Measurements from ENCODE around the gene SDHAF3. TPM values are rescaled to one million over a fixed set of nuclear protein-coding genes. Genes with fewer than 3 reads are reported as not detected.
"Not testable (repeated sequence)": the region's sequence is repeated elsewhere in the genome, so short reads cannot be mapped to it uniquely, and the experiment has no call there.

SDHAF3 gene
- total RNA-seq, 1 donor = 5.9 TPM

DNA sequence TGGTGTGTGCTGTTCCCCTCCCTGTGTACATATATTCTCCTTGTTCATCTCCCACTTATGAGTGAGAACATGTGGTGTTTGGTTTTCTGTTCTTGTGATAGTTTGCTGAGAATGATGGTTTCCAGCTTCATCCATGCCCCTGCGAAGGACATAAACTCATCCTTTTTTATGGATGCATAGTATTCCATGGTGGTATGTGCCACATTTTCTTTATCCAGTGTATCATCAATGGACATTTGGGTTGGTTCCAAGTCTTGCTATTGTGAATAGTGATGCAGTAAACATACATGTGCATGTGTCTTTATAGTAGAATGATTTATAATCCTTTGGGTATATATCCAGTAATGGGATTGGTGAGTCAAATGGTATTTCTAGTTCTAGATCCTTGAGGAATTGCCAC is 44.1 kb downstream of the SDHAF3 start:
- H3K27me3 ChIP-seq (ENCODE audit: insufficient read depth, low read length); H3K4me1 ChIP-seq (ENCODE audit: insufficient read depth, low read length); H3K4me3 ChIP-seq (ENCODE audit: low read length); H3K9me3 ChIP-seq (ENCODE audit: low read depth, low read length): not testable (repeated sequence)

DNA sequence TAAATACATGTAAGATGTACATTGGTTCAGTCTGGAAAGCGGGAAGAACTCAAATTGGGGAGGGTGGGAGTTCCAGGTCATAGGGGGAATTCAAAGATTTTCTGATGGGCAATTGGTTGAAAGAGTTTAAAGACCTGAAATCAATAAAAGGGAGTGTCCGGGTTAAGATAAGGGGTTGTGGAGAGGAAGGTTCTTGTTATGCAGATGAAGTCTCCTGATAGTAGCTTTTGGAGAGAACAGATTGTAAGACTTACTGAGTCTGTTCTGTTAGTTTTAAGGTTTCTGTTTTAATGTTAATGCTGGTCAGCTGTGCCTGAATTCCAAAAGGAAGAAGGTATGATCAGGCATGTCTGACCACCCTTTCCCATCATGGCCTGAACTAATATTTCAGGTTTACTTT is 48.8 kb downstream of the SDHAF3 start:
- H3K27me3 ChIP-seq (ENCODE audit: insufficient read depth, low read length) = no peaks in the 10 kb centered on the region
- no peaks in the 10 kb centered on the region for H3K4me1 ChIP-seq (ENCODE audit: insufficient read depth, low read length)
- H3K4me3 ChIP-seq (ENCODE audit: low read length) = no peak overlapping the region
- H3K9me3 ChIP-seq (ENCODE audit: low read depth, low read length) = no peaks in the 10 kb centered on the region

DNA sequence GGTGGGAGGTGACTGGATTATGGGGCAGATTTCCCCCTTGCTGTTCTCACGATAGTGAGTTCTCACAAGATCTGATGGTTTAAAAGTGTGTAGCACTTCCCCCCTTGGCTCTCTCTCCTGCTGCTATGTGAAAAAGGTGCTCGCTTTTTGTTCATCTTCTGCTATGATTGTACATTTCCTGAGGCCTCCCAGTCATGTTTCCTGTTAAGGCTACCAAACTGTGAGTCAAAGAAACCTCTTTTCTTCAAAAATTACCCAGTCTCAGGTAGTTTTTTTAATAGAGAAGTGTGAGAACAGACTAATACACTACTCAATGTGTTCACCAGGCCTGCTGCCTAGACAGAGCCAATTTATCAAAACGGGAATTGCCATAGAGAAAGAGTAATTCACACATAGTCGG is 49.7 kb downstream of the SDHAF3 start:
- H3K9me3 ChIP-seq (ENCODE audit: low read depth, low read length) = no peaks in the 10 kb centered on the region
- H3K4me3 ChIP-seq (ENCODE audit: low read length) = no peak overlapping the region
- H3K27me3 ChIP-seq (ENCODE audit: insufficient read depth, low read length) = no peaks in the 10 kb centered on the region

DNA sequence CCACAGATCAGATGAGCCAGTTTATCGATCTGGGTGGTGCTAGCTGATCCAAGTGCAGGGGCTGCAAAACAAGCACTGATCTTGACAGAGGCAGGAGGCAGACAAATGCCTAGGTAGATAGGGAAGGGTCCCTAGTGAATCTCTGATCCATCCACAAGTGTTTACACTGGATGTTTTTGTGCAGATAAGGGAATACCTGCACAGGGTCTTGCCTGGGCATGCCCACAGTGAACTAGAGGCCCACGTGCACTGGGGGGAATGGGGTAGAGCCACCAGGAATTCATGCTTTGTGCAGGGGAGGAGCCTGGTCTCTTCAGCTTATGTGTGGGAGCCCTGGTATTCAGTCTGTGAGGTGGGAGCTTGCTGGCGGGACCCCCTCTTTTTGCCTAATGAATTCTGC is 50.3 kb downstream of the SDHAF3 start:
- Histone ChIP-seq H3K4me1 (ENCODE audit: insufficient read depth, low read length) (no peaks in the 10 kb centered on the region), H3K9me3 (ENCODE audit: low read depth, low read length) (no peaks in the 10 kb centered on the region), H3K27me3 (ENCODE audit: insufficient read depth, low read length) (no peaks in the 10 kb centered on the region), H3K4me3 (ENCODE audit: low read length) (no peak overlapping the region)

More for the DNA sequence above, 49.7 kb downstream of the SDHAF3 start:
- H3K4me1 ChIP-seq (ENCODE audit: insufficient read depth, low read length) = no peaks in the 10 kb centered on the region

DNA sequence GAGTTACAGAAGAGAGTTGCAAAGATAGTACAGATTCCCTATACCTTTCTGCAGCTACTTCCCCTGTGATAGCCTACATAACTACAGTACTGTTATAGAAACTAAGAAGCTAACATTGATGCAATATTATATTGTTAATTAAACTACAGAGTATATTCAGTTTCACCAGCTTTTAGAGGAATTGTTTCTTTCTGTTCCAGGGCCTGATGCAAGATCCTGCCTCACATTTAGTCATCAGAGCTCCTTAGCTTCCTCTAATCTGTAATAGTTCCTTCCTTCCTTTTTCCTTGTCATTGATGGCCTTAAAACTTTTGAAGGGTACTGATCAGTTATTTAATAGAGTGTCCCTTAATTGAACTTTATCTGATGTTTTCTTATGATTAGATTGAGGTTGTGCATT is 56.8 kb downstream of the SDHAF3 start:
- no peaks in the 10 kb centered on the region for H3K27me3 ChIP-seq (ENCODE audit: insufficient read depth, low read length)

DNA sequence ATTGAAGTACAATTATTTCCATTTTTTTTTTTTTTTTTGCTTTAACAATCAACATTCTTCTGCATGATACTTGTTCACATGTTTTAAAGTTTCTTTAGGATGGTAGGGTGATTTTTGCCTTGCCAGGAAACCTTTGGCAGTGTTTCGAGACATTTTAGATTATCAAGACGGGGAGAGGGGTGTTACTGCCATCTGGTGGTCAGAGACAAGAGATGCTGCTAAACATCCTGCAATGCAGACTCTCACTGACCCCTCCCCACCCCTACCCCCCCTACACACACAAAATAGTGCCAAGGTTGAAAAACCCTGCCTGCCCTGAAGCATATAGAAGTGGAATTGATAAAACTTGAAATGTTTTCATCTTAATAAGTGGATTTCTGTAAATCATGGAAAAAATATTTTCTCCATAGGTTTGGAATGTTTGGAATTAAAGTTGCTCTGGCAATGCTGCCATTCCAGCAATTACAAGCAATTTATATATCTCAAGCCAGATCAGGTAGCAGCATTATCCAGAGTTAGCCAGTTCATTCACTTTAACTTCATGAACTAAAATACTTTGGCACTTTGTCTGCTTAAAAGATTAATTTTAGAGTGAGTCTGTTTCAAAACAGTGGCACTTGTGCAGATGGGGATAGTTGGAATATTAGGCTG is 62.1 kb downstream of the SDHAF3 start:
- Histone ChIP-seq H3K4me3 (ENCODE audit: low read length) (no peak overlapping the region), H3K9me3 (ENCODE audit: low read depth, low read length) (no peaks in the 10 kb centered on the region), H3K4me1 (ENCODE audit: insufficient read depth, low read length) (peaks cover 1% of the 10 kb centered on the region), H3K27me3 (ENCODE audit: insufficient read depth, low read length) (no peaks in the 10 kb centered on the region)

More for the DNA sequence above, 56.8 kb downstream of the SDHAF3 start:
- Histone ChIP-seq H3K4me3 (ENCODE audit: low read length) (no peak overlapping the region), H3K4me1 (ENCODE audit: insufficient read depth, low read length) (peaks cover 12% of the 10 kb centered on the region), H3K9me3 (ENCODE audit: low read depth, low read length) (no peaks in the 10 kb centered on the region)

DNA sequence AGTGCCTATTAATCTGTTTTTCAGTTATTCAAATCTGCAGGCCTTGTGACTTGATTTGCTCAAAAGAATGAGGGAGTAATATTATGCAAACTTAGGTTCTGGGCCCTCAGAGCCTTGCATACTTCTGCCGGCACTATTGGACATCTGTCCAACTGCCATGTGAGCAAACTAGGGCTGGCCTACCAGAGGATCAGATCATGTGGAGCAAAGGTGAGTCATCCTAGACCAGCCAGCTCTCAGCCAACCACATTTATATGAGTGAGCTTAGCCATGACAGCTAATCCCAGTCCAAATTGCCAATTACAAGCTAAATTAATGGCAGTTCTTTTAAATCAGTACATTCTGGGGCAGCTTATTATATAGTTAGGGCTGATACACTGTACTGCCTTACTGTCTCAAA is 69.6 kb downstream of the SDHAF3 start:
- Histone ChIP-seq H3K9me3 (ENCODE audit: low read depth, low read length) (no peaks in the 10 kb centered on the region), H3K4me1 (ENCODE audit: insufficient read depth, low read length) (peaks cover 4% of the 10 kb centered on the region), H3K4me3 (ENCODE audit: low read length) (no peak overlapping the region), H3K27me3 (ENCODE audit: insufficient read depth, low read length) (peaks cover 6% of the 10 kb centered on the region)

DNA sequence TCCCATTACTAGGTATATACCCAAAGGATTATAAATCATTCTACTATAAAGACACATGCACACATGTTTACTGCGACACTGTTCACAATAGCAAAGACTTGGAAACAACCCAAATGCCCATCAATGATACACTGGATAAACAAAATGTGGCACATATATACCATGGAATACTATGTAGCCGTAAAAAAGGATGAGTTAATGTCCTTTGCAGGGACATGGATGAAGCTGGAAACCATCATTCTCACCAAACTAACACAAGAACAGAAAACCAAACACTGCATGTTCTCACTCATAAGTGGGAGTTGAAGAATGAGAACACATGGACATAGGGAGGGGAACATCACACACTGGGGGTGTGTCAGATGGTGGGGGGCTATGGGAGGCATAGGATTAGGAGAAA is 78.7 kb downstream of the SDHAF3 start:
- not testable (repeated sequence) for H3K4me3 ChIP-seq (ENCODE audit: low read length); H3K9me3 ChIP-seq (ENCODE audit: low read depth, low read length); H3K27me3 ChIP-seq (ENCODE audit: insufficient read depth, low read length); H3K4me1 ChIP-seq (ENCODE audit: insufficient read depth, low read length)

DNA sequence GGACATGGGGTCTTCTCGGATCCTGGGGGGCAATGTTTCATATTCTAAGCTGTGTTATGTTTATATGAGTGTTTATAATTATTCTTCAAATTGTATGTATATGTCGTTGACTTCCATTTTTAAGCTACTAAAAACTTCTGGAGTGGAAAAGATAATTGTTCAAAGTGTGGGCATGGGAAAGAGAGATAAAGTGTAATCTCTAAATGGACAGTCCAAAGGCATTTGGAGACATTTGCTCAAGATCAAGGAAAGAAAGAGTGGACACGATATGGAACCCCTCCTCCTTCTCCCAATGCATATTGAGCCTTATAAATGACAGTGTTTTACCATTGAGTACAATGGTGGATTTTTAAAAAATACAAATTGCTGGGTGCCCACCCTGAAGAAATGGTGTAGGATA is 81.1 kb downstream of the SDHAF3 start:
- H3K4me1 ChIP-seq (ENCODE audit: insufficient read depth, low read length) = no peaks in the 10 kb centered on the region

DNA sequence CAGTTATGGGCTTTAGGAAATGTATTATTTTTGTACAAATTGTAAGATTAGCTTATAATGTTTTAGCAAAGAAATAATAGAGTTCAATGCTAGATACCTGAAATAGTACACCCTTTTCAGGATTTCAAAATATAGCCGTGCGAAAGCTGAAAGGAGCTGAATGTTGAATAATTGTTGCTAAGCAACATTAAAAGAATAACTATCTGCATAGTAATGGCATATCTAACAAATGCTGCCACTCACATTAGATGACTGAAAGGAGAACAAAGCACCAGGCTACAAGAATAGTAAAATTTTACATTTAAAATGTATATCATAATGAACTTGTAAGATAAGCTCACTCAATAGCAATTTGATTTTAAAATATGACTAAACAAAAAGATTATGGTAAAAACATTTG is 82.5 kb downstream of the SDHAF3 start:
- Histone ChIP-seq H3K4me3 (ENCODE audit: low read length) (no peak overlapping the region), H3K4me1 (ENCODE audit: insufficient read depth, low read length) (no peaks in the 10 kb centered on the region), H3K9me3 (ENCODE audit: low read depth, low read length) (peaks cover 8% of the 10 kb centered on the region), H3K27me3 (ENCODE audit: insufficient read depth, low read length) (no peaks in the 10 kb centered on the region)

More for the DNA sequence above, 81.1 kb downstream of the SDHAF3 start:
- peaks cover 8% of the 10 kb centered on the region for H3K9me3 ChIP-seq (ENCODE audit: low read depth, low read length)
- no peaks in the 10 kb centered on the region for H3K27me3 ChIP-seq (ENCODE audit: insufficient read depth, low read length)
- H3K4me3 ChIP-seq (ENCODE audit: low read length) = no peak overlapping the region

DNA sequence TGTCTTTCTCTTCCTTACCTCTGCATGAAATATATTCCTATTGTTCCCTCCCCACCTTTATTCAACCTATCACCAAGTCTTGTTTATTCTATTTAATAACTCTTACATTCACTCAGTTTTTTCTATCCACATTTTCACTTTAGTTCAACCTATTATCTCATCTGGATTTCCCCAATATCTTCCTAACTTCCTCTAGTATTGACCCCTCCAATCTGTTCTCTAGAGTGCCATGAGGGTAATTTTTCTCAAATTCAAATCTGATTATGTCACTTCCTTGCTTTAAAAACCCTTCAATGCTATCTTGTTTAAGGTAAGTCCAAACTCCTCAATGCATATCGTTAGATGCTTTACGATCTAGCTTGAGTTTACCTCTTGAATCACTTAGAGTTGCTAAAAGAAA is 86.5 kb downstream of the SDHAF3 start:
- no peaks in the 10 kb centered on the region for H3K9me3 ChIP-seq (ENCODE audit: low read depth, low read length)
- no peak overlapping the region for H3K4me3 ChIP-seq (ENCODE audit: low read length)
- H3K4me1 ChIP-seq (ENCODE audit: insufficient read depth, low read length) = no peaks in the 10 kb centered on the region
- H3K27me3 ChIP-seq (ENCODE audit: insufficient read depth, low read length) = no peaks in the 10 kb centered on the region

DNA sequence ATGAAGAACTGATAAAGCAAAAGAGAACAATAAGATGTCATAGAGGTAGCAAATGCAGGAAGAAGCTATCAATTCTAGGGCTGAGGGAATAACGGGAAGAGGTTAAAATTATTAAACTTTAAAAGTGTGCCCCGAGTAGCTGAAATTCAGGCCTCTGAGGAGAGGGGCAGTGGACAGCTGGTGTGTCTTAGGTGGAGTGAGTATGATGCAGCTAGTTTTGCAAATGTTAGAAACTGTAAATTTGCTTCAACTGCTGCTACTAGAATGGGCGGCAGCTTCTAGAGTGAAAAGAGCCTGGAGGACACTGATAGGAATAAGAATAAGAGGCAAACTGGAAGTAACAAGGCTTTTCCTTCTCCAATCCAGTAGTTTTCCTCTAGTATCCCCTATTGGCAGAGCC is 87.3 kb downstream of the SDHAF3 start:
- H3K4me1 ChIP-seq (ENCODE audit: insufficient read depth, low read length) = no peaks in the 10 kb centered on the region
- H3K9me3 ChIP-seq (ENCODE audit: low read depth, low read length) = no peaks in the 10 kb centered on the region
- no peaks in the 10 kb centered on the region for H3K27me3 ChIP-seq (ENCODE audit: insufficient read depth, low read length)
- no peak overlapping the region for H3K4me3 ChIP-seq (ENCODE audit: low read length)

DNA sequence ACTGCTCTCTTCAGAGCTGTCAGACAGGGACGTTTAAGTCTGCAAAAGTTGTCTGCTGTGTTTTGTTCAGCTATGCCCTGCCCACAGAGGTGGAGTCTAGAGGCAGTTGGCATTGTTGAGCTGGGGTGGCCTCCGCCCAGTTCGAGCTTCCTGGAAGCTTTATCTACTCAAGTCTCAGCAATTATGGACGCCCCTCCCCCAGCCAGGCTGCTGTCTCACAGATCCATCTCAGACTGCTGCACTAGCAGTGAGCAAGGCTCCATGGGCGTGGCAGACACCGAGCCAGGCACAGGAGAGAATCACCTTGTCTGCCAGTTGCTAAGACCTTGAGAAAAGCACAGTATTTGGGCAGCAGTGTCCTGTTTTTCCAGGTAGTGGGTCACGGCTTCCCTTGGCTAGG is 98.1 kb downstream of the SDHAF3 start:
- Histone ChIP-seq H3K9me3 (ENCODE audit: low read depth, low read length) (no peaks in the 10 kb centered on the region), H3K4me1 (ENCODE audit: insufficient read depth, low read length) (no peaks in the 10 kb centered on the region), H3K4me3 (ENCODE audit: low read length) (no peak overlapping the region)

DNA sequence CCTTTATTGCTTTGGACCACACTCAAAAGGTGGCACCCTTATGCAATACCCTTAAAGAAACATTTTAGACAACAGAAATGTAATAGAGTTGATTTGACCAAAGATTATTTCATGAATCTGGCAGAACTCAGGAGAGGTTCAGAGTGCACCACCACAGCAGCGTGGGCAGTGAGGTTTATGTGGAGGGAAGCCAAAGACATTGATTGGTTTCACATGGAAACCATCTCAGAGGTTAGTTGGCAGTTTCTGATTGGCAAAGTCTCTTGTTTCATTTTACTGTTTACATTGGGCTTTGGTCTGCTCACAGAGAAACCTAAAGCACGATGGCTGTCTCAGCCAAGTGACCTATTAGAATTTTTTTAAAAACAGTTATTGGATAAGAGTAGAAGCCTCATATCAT is 101.3 kb downstream of the SDHAF3 start:
- no peaks in the 10 kb centered on the region for H3K9me3 ChIP-seq (ENCODE audit: low read depth, low read length)
- no peaks in the 10 kb centered on the region for H3K27me3 ChIP-seq (ENCODE audit: insufficient read depth, low read length)
- H3K4me1 ChIP-seq (ENCODE audit: insufficient read depth, low read length) = no peaks in the 10 kb centered on the region
- H3K4me3 ChIP-seq (ENCODE audit: low read length) = no peak overlapping the region

More for the DNA sequence above, 98.1 kb downstream of the SDHAF3 start:
- H3K27me3 ChIP-seq (ENCODE audit: insufficient read depth, low read length) = no peaks in the 10 kb centered on the region

DNA sequence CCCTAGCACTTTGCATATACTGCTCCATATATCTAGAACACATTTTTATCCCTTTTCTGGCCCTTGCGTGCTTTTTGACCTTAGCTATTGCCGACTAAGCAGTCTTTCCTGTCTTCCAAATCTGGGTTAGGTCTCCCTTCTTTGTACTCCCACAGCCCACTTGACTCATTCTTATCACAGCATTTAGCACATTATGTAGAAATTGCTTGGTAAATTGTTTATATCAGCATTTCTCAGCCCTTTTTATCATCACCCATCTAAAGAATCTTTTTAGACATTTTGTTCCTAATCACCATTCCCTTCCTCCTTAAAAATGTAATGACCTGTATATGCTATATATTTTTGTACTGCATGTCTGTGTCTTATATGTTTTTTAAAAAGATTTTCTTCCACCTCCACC is 101.7 kb downstream of the SDHAF3 start:
- no peak overlapping the region for H3K4me3 ChIP-seq (ENCODE audit: low read length)
- no peaks in the 10 kb centered on the region for H3K4me1 ChIP-seq (ENCODE audit: insufficient read depth, low read length)
- no peaks in the 10 kb centered on the region for H3K27me3 ChIP-seq (ENCODE audit: insufficient read depth, low read length)
- H3K9me3 ChIP-seq (ENCODE audit: low read depth, low read length) = no peaks in the 10 kb centered on the region

DNA sequence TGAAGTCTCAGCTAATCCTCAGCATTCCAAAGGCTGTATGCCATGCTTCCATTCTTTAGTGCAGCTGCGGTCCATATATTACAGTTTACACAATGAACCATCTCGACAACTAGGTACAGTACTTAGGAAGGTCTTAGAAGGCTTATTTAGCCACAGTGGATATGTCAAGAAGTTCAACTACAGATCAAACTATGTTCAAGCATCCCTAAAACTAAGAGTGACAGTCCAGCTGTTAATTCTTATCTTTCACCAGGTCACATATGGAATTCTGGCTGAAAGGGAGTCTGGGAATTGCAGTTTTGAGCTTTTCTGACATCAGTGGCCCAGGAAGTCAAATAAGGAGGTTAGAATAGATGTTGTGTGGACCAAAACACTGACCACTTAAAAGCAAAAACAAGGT is 106.8 kb downstream of the SDHAF3 start:
- Histone ChIP-seq H3K9me3 (ENCODE audit: low read depth, low read length) (no peaks in the 10 kb centered on the region), H3K27me3 (ENCODE audit: insufficient read depth, low read length) (no peaks in the 10 kb centered on the region), H3K4me1 (ENCODE audit: insufficient read depth, low read length) (no peaks in the 10 kb centered on the region), H3K4me3 (ENCODE audit: low read length) (no peak overlapping the region)
